ENCODE data around the gene ATP9B. TPM values are rescaled to one million over a fixed set of nuclear protein-coding genes. Genes with fewer than 3 reads are reported as not detected.

Gene ATP9B
- total RNA-seq, 1 donor from 2014 or later: 10.8 TPM

DNA sequence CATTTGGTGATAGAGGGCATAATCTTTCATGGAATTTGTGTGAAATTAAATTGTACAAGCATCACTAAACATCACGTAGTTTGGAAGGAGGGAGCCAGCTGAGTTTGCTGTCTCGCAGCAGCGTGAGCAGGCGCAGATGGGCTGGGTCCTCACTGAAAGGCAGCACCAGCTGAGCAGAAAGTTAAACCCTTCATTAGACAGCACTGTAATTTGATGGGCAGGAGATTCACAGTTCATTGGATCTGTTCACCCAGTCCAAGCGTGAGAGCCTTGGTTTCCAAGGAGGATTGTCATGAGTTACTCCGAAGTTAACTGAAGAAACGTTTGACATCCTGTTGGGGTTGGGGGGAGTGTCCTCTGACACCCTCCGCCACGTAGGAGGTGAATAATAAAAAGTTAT, 236.7 kb downstream of the ATP9B start:
- peaks cover 3% of the 10 kb centered on the region for H3K36me3 ChIP-seq (ENCODE audit: control insufficient read depth, insufficient read depth, low read length)
- FAIRE-seq: no peak

DNA sequence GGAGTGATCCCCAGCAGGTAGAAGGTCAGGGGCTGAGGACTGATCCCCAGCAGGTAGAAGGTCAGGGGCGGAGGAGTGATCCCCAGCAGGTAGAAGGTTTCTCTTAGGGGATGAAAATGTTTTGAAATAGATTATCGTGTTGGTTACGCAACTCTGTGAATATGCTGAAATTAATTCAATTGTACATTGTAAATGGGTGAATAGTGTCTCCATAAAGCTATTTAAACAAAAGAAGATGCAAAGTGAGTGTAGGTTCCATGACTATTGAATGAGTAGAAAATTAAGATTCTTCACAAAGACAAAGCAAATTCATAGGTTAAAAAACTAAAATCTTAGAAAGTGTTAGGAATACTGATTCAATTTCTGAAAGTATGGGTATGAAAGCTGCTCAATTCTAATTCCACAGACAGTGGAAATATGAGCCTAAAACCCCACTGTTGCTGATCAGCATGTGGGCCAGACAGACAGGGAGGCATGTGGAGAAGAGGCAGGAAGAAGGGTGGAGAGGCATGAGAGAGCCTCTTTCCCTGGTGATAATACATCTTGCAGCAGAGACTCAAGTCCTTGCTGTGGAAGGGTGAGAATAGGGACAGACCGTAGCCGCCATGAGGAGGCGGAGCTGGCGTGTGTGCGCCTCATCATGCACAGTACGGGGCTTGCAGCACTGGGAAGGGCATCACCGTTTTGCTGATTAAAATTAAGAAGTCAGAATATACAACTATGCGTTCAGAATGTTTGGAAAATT, 240.6 kb downstream of the ATP9B start:
- FAIRE-seq (no peak), DNase-seq (ENCODE audit: low read depth) (no peak)
- peaks cover 3% of the 10 kb centered on the region for H3K36me3 ChIP-seq (ENCODE audit: control insufficient read depth, insufficient read depth, low read length)
- TF ChIP-seq, protein P1, sequence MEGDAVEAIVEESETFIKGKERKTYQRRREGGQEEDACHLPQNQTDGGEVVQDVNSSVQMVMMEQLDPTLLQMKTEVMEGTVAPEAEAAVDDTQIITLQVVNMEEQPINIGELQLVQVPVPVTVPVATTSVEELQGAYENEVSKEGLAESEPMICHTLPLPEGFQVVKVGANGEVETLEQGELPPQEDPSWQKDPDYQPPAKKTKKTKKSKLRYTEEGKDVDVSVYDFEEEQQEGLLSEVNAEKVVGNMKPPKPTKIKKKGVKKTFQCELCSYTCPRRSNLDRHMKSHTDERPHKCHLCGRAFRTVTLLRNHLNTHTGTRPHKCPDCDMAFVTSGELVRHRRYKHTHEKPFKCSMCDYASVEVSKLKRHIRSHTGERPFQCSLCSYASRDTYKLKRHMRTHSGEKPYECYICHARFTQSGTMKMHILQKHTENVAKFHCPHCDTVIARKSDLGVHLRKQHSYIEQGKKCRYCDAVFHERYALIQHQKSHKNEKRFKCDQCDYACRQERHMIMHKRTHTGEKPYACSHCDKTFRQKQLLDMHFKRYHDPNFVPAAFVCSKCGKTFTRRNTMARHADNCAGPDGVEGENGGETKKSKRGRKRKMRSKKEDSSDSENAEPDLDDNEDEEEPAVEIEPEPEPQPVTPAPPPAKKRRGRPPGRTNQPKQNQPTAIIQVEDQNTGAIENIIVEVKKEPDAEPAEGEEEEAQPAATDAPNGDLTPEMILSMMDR (IDR thresholded peaks at IDR 0.05; ENCODE audit: insufficient read depth, low read length, severe bottlenecking): no peak
- H3K27me3 ChIP-seq (ENCODE audit: control insufficient read depth, insufficient read depth, low read length): no peaks in the 10 kb centered on the region
- H3K4me3 ChIP-seq (ENCODE audit: low read depth, low read length): no peak overlapping the region

More for the DNA sequence above, 236.7 kb downstream of the ATP9B start:
- Histone ChIP-seq H3K27me3 (ENCODE audit: control insufficient read depth, insufficient read depth, low read length) (no peaks in the 10 kb centered on the region), H3K4me3 (ENCODE audit: low read depth, low read length) (no peak overlapping the region)
- TF ChIP-seq, protein P1 (IDR thresholded peaks at IDR 0.05; ENCODE audit: insufficient read depth, low read length, severe bottlenecking): no peak
- no peak for DNase-seq (ENCODE audit: low read depth)

DNA sequence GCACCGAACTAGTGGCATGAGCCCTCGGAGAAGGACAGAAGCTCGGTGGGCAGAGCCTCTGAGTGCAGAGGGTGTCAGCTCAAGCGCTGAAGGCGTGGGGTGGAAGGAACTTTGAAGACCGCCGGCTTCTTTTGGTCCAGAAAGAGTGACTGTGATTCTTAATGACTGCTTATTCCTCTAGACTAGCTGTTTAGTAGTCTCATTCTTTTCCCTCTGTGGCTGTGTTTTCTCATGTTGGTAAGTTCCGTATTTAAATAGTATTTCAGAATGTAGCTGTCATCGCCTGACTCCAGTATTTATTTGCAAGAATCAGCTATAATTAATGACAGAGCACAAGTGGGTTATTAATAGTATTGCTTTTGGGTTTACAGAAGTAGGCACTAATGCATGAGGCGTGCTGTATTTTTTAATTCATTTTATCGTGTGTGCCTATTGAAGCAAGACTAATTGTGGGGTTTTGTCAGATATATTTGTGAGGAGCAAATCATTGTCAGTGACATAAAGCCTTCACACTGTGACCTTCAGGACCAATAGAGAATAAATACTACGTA, 245.7 kb downstream of the ATP9B start:
- no peaks in the 10 kb centered on the region for H3K27me3 ChIP-seq (ENCODE audit: control insufficient read depth, insufficient read depth, low read length)
- no peak overlapping the region for H3K4me3 ChIP-seq (ENCODE audit: low read depth, low read length)
- H3K36me3 ChIP-seq (ENCODE audit: control insufficient read depth, insufficient read depth, low read length): no peaks in the 10 kb centered on the region
- TF ChIP-seq, protein P1 (IDR thresholded peaks at IDR 0.05; ENCODE audit: insufficient read depth, low read length, severe bottlenecking): no peak
- DNase-seq (ENCODE audit: low read depth) (no peak), FAIRE-seq (no peak)

DNA sequence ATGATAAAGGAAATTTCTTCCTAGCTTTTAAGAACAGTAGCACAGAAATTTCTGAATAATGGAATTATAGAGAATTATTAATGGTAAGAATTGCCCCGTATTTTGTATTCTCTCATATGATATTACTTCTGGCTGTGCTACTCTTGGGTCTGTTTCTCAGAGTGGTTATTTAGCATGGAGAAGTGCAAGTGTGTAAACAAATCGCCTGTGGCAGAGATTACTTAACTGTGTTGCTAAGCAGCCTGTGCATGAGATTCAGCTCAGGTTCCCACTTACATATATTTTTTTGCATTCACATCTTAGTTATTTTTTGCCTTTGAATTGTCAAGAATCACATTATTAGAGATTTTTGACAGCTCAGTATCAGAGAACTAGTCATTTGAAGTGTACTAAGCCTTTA, 246.4 kb downstream of the ATP9B start:
- TF ChIP-seq, protein P1 (IDR thresholded peaks at IDR 0.05; ENCODE audit: insufficient read depth, low read length, severe bottlenecking): no peak
- FAIRE-seq: no peak

DNA sequence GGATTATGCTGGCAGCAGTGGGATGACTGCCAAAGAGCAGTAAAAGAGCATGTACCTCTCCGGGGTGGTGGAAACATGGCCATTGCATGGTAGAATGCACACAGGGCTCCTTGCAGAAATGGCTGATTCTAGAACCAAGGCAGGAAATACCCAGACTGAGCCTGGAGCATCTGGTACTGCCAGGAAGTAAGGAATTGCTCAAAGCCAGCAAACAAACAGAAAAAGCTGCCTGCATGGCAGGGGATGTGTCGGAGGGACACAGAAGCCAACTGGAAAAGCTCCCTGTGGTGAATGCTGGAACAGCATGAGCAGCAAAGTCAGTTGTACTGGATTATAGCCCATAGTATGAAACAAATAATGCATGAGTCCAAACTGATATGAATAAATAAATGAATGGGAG, 248.5 kb downstream of the ATP9B start:
- DNase-seq (ENCODE audit: low read depth): no peak
- TF ChIP-seq, protein P1 (IDR thresholded peaks at IDR 0.05; ENCODE audit: insufficient read depth, low read length, severe bottlenecking): no peak
- Histone ChIP-seq H3K27me3 (ENCODE audit: control insufficient read depth, insufficient read depth, low read length) (no peaks in the 10 kb centered on the region), H3K4me3 (ENCODE audit: low read depth, low read length) (no peak overlapping the region), H3K36me3 (ENCODE audit: control insufficient read depth, insufficient read depth, low read length) (peaks cover 1% of the 10 kb centered on the region)
- no peak for FAIRE-seq

More for the DNA sequence above, 246.4 kb downstream of the ATP9B start:
- H3K4me3 ChIP-seq (ENCODE audit: low read depth, low read length): no peak overlapping the region
- H3K36me3 ChIP-seq (ENCODE audit: control insufficient read depth, insufficient read depth, low read length): no peaks in the 10 kb centered on the region
- DNase-seq (ENCODE audit: low read depth): no peak
- no peaks in the 10 kb centered on the region for H3K27me3 ChIP-seq (ENCODE audit: control insufficient read depth, insufficient read depth, low read length)
